ENCODE data around the gene NKAIN2. TPM values are rescaled to one million over a fixed set of nuclear protein-coding genes. Genes with fewer than 3 reads are reported as not detected.

The NKAIN2 gene
- total RNA-seq, 1 experiment from 2014 or later = not detected

DNA sequence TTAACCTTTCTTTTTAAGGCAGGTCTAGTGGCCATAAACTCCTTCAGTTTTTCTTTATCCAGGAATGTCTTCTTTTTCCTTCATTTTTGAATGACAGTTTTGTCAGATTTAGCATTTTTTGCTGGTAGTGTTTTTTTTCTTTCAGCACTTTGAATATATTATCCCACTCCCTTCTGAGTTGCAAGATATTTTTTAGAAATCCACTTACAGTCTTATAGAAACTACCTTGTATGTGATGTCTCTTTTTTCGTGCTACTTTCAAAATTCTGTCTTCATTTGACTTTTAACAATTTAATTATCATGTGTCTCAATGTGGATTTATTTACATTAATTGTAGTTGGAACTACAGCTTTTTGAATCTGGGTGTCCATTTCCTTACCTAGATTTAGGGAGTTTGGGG, 874.2 kb downstream of the NKAIN2 start (continued):
- TF ChIP-seq ZBTB33 (IDR thresholded peaks at IDR 0.05; ENCODE audit: extremely low read depth, insufficient replicate concordance, low read length) = no peak
- no peak for TF ChIP-seq ZFX (IDR thresholded peaks at IDR 0.05)
- no peak for TF ChIP-seq SIN3A (IDR thresholded peaks at IDR 0.05; ENCODE audit: low read depth)
- no peak for TF ChIP-seq EGR1 (IDR thresholded peaks at IDR 0.05; ENCODE audit: low read depth)
- no peak for TF ChIP-seq ELF1 (IDR thresholded peaks at IDR 0.05; ENCODE audit: borderline replicate concordance, low read depth)
- no peak for TF ChIP-seq CEBPB (IDR thresholded peaks at IDR 0.05; ENCODE audit: low read depth)

GRCh38 chr6:124679387-124679786, 875.7 kb downstream of the NKAIN2 start:
- 0 out of 2 replicates have a peak, but pooled peaks cover 3% of the 10 kb centered on the region for H3K27me3 ChIP-seq (ENCODE audit: insufficient read depth, low read length)
- no peak overlapping the region for H3K4me3 ChIP-seq (replicated peaks in 1 of 2; ENCODE audit: low read depth in 1 of 2, low read length in 2 of 2)
- no peak for DNase-seq (ENCODE audit: low read depth, low spot score)
- no peaks in the 10 kb centered on the region for H3K4me1 ChIP-seq (ENCODE audit: control insufficient read depth in 1 of 2, insufficient read depth in 2 of 2, low read length in 2 of 2)
- no peaks in the 10 kb centered on the region for H3K36me3 ChIP-seq (ENCODE audit: control insufficient read depth in 1 of 2, insufficient read depth in 2 of 2, low read length in 2 of 2)
- intact Hi-C loops (cut with micrococcal nuclease) = no loop called here
- ATAC-seq = no peak
- POLR2A ChIA-PET = no interaction called here
- RAD21 ChIA-PET (ENCODE audit: low non-redundant PET in 1 of 2, low total read pairs in 2 of 2, uncharacterized antibody in 2 of 2, unreplicated experiment in 2 of 2) = no interaction called here
- no peaks in the 10 kb centered on the region for H3K79me2 ChIP-seq (ENCODE audit: insufficient read depth, low read length)
- H2AFZ ChIP-seq (ENCODE audit: low read depth, low read length, poor library complexity, severe bottlenecking) = no peak overlapping the region
- TF ChIP-seq SIN3A (IDR thresholded peaks at IDR 0.05; ENCODE audit: low read depth) = no peak
- no peak for TF ChIP-seq MAX (IDR thresholded peaks at IDR 0.05)
- TF ChIP-seq FOSL1 (IDR thresholded peaks at IDR 0.05; ENCODE audit: low read depth) = no peak
- no peak for TF ChIP-seq CEBPB (IDR thresholded peaks at IDR 0.05; ENCODE audit: low read depth)
- TF ChIP-seq EZH2 (IDR thresholded peaks at IDR 0.05) = no peak
- TF ChIP-seq JUND (IDR thresholded peaks at IDR 0.05) = no peak
- H3K9me3 ChIP-seq (ENCODE audit: control insufficient read depth in 1 of 2, insufficient read depth in 1 of 2, low read depth in 1 of 2, low read length in 2 of 2) = no peaks in the 10 kb centered on the region; a peak in 1 of 4 replicates
- CTCF ChIA-PET = no interaction called here
- no peak overlapping the region for H3K27ac ChIP-seq (ENCODE audit: low read depth, low read length)
- H3K9me2 ChIP-seq (ENCODE audit: insufficient read depth) = no peaks in the 10 kb centered on the region
- no peak overlapping the region for H3K4me2 ChIP-seq (ENCODE audit: low read length)
- BruUV-seq (replicated peaks) = no TSS peak
- no peaks in the 10 kb centered on the region for H4K20me1 ChIP-seq (ENCODE audit: insufficient read depth)
- no peak overlapping the region for H3K9ac ChIP-seq (ENCODE audit: low read length)
